IMR-90 (cell line): ENCODE data around the gene HDHD2. TPM values are rescaled to one million over a fixed set of nuclear protein-coding genes. Genes with fewer than 3 reads are reported as not detected.

Source experiments
- ATAC-seq: fragments of 200-7000 bp; cut with Tn5 transposase; 2 replicates; pipeline ENCODE4 v1.9.1; 2020; ENCODE audit warnings: low read depth, mild to moderate bottlenecking, moderate library complexity
- BruUV-seq: library from RNA; stranded (reverse); fragments of 400-500 nt; replicated peaks from 2 replicates; lab custom pipeline; 2021; lab: Mats Ljungman, UMichigan
- CTCF ChIA-PET: fragments of 300-600 bp; formaldehyde crosslinking; extraction: SDS; loops from one replicate; lab custom pipeline; 2021; ENCODE audit warnings: antibody characterized with exemption; lab: Yijun Ruan, JAX
- POLR2A ChIA-PET: fragments of 300-600 bp; sonication (Branson Sonifier 250); formaldehyde crosslinking; loops from one replicate; lab custom pipeline; 2022; ENCODE audit warnings: antibody characterized with exemption; ENCODE audit not compliant: unreplicated experiment; lab: Charles Lee
- DNase-seq: peaks from one replicate; pipeline ENCODE4 v3.0.0; 2013
- H2AFZ ChIP-seq: replicated peaks from 2 replicates; pipeline ENCODE3; 2013; ENCODE audit warnings: low read length, mild to moderate bottlenecking; ENCODE audit not compliant: poor library complexity
- H2AK5ac ChIP-seq: 2 replicates; pipeline ENCODE4 v1.6.1; 2013; ENCODE audit warnings: low read depth, low read length, inconsistent platforms
- H2AK9ac ChIP-seq: replicated peaks from 2 replicates; pipeline ENCODE3; 2013; ENCODE audit warnings: mild to moderate bottlenecking, low read depth, low read length, moderate library complexity; ENCODE audit not compliant: poor library complexity
- H2BK120ac ChIP-seq: 2 replicates; pipeline ENCODE4 v1.6.1; 2013; ENCODE audit warnings: low read depth, low read length, inconsistent platforms
- H2BK15ac ChIP-seq: 3 replicates; pipeline ENCODE4 v1.6.1; 2013; ENCODE audit warnings: low read depth, low read length, inconsistent platforms
- H2BK20ac ChIP-seq: 2 replicates; pipeline ENCODE4 v1.6.1; 2013; ENCODE audit warnings: low read depth, mild to moderate bottlenecking, inconsistent platforms, low read length, moderate library complexity
- H2BK5ac ChIP-seq: 2 replicates; pipeline ENCODE4 v1.6.1; 2013; ENCODE audit warnings: mild to moderate bottlenecking, low read depth, low read length, inconsistent platforms; ENCODE audit not compliant: poor library complexity, severe bottlenecking
- H3K14ac ChIP-seq: replicated peaks from 2 replicates; pipeline ENCODE4 v1.6.1; 2013; ENCODE audit warnings: low read depth, low read length, inconsistent platforms
- H3K18ac ChIP-seq: 2 replicates; pipeline ENCODE4 v1.6.1; 2013; ENCODE audit warnings: low read depth, low read length, control low read depth
- H3K23ac ChIP-seq: 2 replicates; pipeline ENCODE4 v1.6.1; 2013; ENCODE audit warnings: low read depth, low read length, inconsistent platforms
- H3K27ac ChIP-seq: 2 replicates; pipeline ENCODE4 v1.5.1; 2013; ENCODE audit warnings: mild to moderate bottlenecking, control low read depth, low read length; ENCODE audit not compliant: insufficient read depth
- H3K27me3 ChIP-seq: 2 replicates; pipeline ENCODE4 v1.6.1; 2013; ENCODE audit warnings: low read length; ENCODE audit not compliant: control insufficient read depth, insufficient read depth
- H3K36me3 ChIP-seq: 2 replicates; pipeline ENCODE4 v1.6.1; 2013; ENCODE audit warnings: low read length, mixed read lengths; ENCODE audit not compliant: control insufficient read depth, insufficient read depth
- H3K4ac ChIP-seq: 2 replicates; pipeline ENCODE4 v1.6.1; 2013; ENCODE audit warnings: low read depth, low read length, inconsistent platforms
- H3K4me1 ChIP-seq: 2 replicates; pipeline ENCODE4 v1.6.1; 2013; ENCODE audit warnings: low read length, mixed read lengths; ENCODE audit not compliant: control insufficient read depth, insufficient read depth
- H3K4me2 ChIP-seq: 2 replicates; pipeline ENCODE4 v1.6.1; 2013; ENCODE audit warnings: low read depth, mild to moderate bottlenecking, control low read depth, low read length, moderate library complexity
- H3K4me3 ChIP-seq: 2 replicates; pipeline ENCODE4 v1.5.1; 2013; ENCODE audit warnings: low read depth, mild to moderate bottlenecking, control low read depth, low read length, moderate library complexity; ENCODE audit not compliant: insufficient read depth
- H3K56ac ChIP-seq: 2 replicates; pipeline ENCODE4 v1.6.1; 2013; ENCODE audit warnings: low read length, inconsistent platforms; ENCODE audit not compliant: insufficient read depth; ENCODE audit errors: extremely low read depth
- H3K79me1 ChIP-seq, 2 experiments: 2 replicates each; pipeline ENCODE4 v1.6.1; 2013; ENCODE audit warnings: low read length in 2 of 2, inconsistent platforms in 1 of 2, low read depth in 1 of 2
- H3K9ac ChIP-seq: 2 replicates; pipeline ENCODE4 v1.6.1; 2013; ENCODE audit warnings: low read depth, low read length, control low read depth
- H3K9me1 ChIP-seq: 2 replicates; pipeline ENCODE4 v1.6.1; 2013; ENCODE audit warnings: low read length, inconsistent platforms; ENCODE audit not compliant: insufficient read depth
- H3K9me3 ChIP-seq: 2 replicates; pipeline ENCODE4 v1.6.1; 2013; ENCODE audit warnings: low read length; ENCODE audit not compliant: control insufficient read depth, insufficient read depth
- H4K20me1 ChIP-seq: 2 replicates; pipeline ENCODE4 v1.6.1; 2013; ENCODE audit warnings: low read length, inconsistent platforms; ENCODE audit not compliant: insufficient read depth
- H4K5ac ChIP-seq: 2 replicates; pipeline ENCODE4 v1.6.1; 2013; ENCODE audit warnings: mild to moderate bottlenecking, low read depth, low read length, control low read depth
- H4K8ac ChIP-seq, 2 experiments: 2 replicates each; pipeline ENCODE4 v1.6.1; 2013; ENCODE audit warnings: low read depth in 2 of 2, low read length in 2 of 2, control low read depth in 1 of 2, inconsistent platforms in 1 of 2
- H4K91ac ChIP-seq: 2 replicates; pipeline ENCODE4 v1.6.1; 2013; ENCODE audit warnings: low read depth, low read length, inconsistent platforms; ENCODE audit not compliant: insufficient read depth
- CEBPB ChIP-seq: IDR thresholded peaks from 2 replicates; pipeline ENCODE4 v1.6.1; 2012; ENCODE audit warnings: low read depth, low read length, improper control_type of control experiment
- MAFK ChIP-seq: IDR thresholded peaks from 2 replicates; pipeline ENCODE4 v1.6.1; 2012; ENCODE audit warnings: low read depth, low read length, improper control_type of control experiment
- MXI1 ChIP-seq: IDR thresholded peaks from 2 replicates; pipeline ENCODE4 v1.6.1; 2012; ENCODE audit warnings: low read depth, mild to moderate bottlenecking, low read length, moderate library complexity, borderline replicate concordance
- POLR2A ChIP-seq: IDR thresholded peaks from 2 replicates; pipeline ENCODE4 v1.6.1; 2012; ENCODE audit warnings: mild to moderate bottlenecking, low read depth, low read length
- RFX5 ChIP-seq: IDR thresholded peaks from 2 replicates; pipeline ENCODE4 v1.8.0; 2012; ENCODE audit warnings: low read depth, mild to moderate bottlenecking, low read length, moderate library complexity
- WGBS, 2 experiments: methylation state at CpG; one replicate each; pipeline versions ENCODE4 v1.1.5 to v1.1.7; 2013; ENCODE audit warnings: missing lambda C conversion rate in 2 of 2; ENCODE audit not compliant: insufficient read length in 1 of 2; ENCODE audit errors: extremely low coverage in 2 of 2; 5-methylcytosine and 5-hydroxymethylcytosine counted together
- dilution Hi-C: fragments of 300-500 bp; cut with HindIII; formaldehyde crosslinking; loops from one replicate; pipeline ENCODE4 v1.14.3; 2018; ENCODE audit warnings: low sequenced_read_pairs; ENCODE audit not compliant: unreplicated experiment
- in situ Hi-C: fragments of 300-500 bp; cut with MboI; formaldehyde crosslinking; loops from 3 replicates; pipeline ENCODE4 v1.14.3; 2019; ENCODE audit warnings: low sequenced_read_pairs, inconsistent platforms, mixed read lengths
- intact Hi-C: fragments of 100-400 bp; cut with micrococcal nuclease; formaldehyde crosslinking; loops from 2 replicates; pipeline ENCODE4 v1.10.0; 2022
- microRNA-seq, 2 experiments: library from miRNA; stranded (forward) in 1 of 2; unstranded in 1 of 2; fragments of 10-50 nt in 1 of 2; fragments of <30 nt in 1 of 2; gene quantifications in 1 of 2; microRNA quantifications in 1 of 2; one replicate each; pipeline versions ENCODE3 to v1.1.0; 2013 to 2020; ENCODE audit not compliant: insufficient read depth in 1 of 2, insufficient read length in 1 of 2, unreplicated experiment in 1 of 2
- polyA plus RNA-seq, 3 experiments: library from polyadenylated mRNA; depleted of rRNA; stranded (reverse); fragments of >200 nt; gene quantifications; 2 replicates each; pipeline ENCODE4 v1.2.3, GENCODE V29; 2012; ENCODE audit warnings: low replicate concordance in 1 of 3
- small RNA-seq, 5 experiments: library from RNA; depleted of rRNA; stranded (forward); fragments of <200 nt; gene quantifications; one replicate each; pipeline ENCODE3, GENCODE V24; 2012
- total RNA-seq: library from RNA; depleted of rRNA; stranded (reverse); fragments of >200 nt; gene quantifications from 2 replicates; pipeline ENCODE4 v1.2.3, GENCODE V29; 2012; rRNA removed
- TF ChIP-seq, protein P1 (sequence below): conservative IDR thresholded peaks from 2 replicates; pipeline ENCODE4 v1.5.1; 2012; ENCODE audit warnings: mild to moderate bottlenecking, low read depth, low read length, improper control_type of control experiment
- TF ChIP-seq, protein P2 (sequence below): fragments of 150-350 bp; IDR thresholded peaks from 2 replicates; pipeline ENCODE4 v1.6.1; 2016; ENCODE audit warnings: low read depth, mild to moderate bottlenecking, low read length, moderate library complexity, borderline replicate concordance

Gene HDHD2
- total and polyA plus RNA-seq, 2 of the 4 experiments (the other 2 are of a cell fraction), result 7.2 to 18.6 TPM

DNA sequence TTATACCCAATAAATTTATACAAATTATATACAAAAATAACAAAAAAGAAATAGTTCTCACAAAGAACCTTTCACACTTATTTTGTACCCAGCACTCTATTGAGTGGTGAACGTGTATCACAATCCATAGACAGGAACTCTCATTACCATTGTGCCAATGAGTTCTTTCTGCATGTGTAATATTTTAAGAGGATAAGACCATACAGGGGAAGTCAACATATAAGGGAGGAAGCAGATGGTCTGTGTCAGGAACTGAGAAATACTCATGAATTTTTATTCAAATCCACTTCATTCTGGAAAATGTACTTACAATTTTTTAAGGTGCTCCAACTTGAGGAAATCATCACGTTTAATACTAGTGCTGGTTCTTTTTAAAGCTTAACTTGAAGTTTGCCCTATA, 87.8 kb downstream of the HDHD2 start:
- no peak overlapping the region for H3K14ac ChIP-seq
- H3K4ac ChIP-seq, result no peak overlapping the region
- WGBS, 2 experiments, result no CpG with 5 or more reads among the region's 2 CpGs
- no peak overlapping the region for H2BK120ac ChIP-seq
- no peaks in the 10 kb centered on the region for H3K79me1 ChIP-seq
- no peaks in the 10 kb centered on the region for H3K9me3 ChIP-seq
- ChIA-PET POLR2A (no interaction called here), CTCF (no interaction called here)
- DNase-seq (no peak), ATAC-seq (no peak)
- no peaks in the 10 kb centered on the region for H3K27me3 ChIP-seq
- no peak for TF ChIP-seq RFX5
- TF ChIP-seq, protein P1, sequence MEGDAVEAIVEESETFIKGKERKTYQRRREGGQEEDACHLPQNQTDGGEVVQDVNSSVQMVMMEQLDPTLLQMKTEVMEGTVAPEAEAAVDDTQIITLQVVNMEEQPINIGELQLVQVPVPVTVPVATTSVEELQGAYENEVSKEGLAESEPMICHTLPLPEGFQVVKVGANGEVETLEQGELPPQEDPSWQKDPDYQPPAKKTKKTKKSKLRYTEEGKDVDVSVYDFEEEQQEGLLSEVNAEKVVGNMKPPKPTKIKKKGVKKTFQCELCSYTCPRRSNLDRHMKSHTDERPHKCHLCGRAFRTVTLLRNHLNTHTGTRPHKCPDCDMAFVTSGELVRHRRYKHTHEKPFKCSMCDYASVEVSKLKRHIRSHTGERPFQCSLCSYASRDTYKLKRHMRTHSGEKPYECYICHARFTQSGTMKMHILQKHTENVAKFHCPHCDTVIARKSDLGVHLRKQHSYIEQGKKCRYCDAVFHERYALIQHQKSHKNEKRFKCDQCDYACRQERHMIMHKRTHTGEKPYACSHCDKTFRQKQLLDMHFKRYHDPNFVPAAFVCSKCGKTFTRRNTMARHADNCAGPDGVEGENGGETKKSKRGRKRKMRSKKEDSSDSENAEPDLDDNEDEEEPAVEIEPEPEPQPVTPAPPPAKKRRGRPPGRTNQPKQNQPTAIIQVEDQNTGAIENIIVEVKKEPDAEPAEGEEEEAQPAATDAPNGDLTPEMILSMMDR, result no peak
- TF ChIP-seq, protein P2, sequence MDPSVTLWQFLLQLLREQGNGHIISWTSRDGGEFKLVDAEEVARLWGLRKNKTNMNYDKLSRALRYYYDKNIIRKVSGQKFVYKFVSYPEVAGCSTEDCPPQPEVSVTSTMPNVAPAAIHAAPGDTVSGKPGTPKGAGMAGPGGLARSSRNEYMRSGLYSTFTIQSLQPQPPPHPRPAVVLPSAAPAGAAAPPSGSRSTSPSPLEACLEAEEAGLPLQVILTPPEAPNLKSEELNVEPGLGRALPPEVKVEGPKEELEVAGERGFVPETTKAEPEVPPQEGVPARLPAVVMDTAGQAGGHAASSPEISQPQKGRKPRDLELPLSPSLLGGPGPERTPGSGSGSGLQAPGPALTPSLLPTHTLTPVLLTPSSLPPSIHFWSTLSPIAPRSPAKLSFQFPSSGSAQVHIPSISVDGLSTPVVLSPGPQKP, result no peak
- TF ChIP-seq CEBPB, result no peak
- no peak for TF ChIP-seq MXI1
- TF ChIP-seq POLR2A, result no peak
- no peak for TF ChIP-seq MAFK
- no peak overlapping the region for H3K18ac ChIP-seq
- H3K27ac ChIP-seq, result no peak overlapping the region
- H2BK20ac ChIP-seq, result no peak overlapping the region
- H2AK9ac ChIP-seq, result no peak overlapping the region
- no peak overlapping the region for H2AFZ ChIP-seq
- H3K9ac ChIP-seq, result no peak overlapping the region
- no peaks in the 10 kb centered on the region for H4K20me1 ChIP-seq
- in situ Hi-C loops, result no loop called here
- H3K23ac ChIP-seq, result no peak overlapping the region
- H3K4me3 ChIP-seq, result no peak overlapping the region
- intact Hi-C loops, result no loop called here
- H4K5ac ChIP-seq, result no peak overlapping the region
- no peak overlapping the region for H3K4me2 ChIP-seq
- H4K91ac ChIP-seq, result no peak overlapping the region
- no peaks in the 10 kb centered on the region for H3K36me3 ChIP-seq
- no peak overlapping the region for H4K8ac ChIP-seq
- H3K56ac ChIP-seq, result no peak overlapping the region
- H2AK5ac ChIP-seq, result no peak overlapping the region
- no peaks in the 10 kb centered on the region for H3K9me1 ChIP-seq
- dilution Hi-C loops, result no loop called here
- no peaks in the 10 kb centered on the region for H3K4me1 ChIP-seq
- no peak overlapping the region for H2BK5ac ChIP-seq
- H2BK15ac ChIP-seq, result no peak overlapping the region
- BruUV-seq, result no TSS peak

Small RNAs within 50 kb of the gene (microRNA-seq; reads per million reads assigned to microRNA genes)
- not detected for gene AC012254.4 (ENCODE audit: insufficient read depth, insufficient read length)

Small RNAs within 50 kb of the gene (small RNA-seq; reads per million reads assigned to genes)
- gene AC012254.4, result 0 reads per million in 5 experiments

Other genes starting within 250 kb of the HDHD2 start
- 25.3 and 28.9 TPM in 2 replicates for gene PIAS2, start 233.0 kb downstream of the HDHD2 start, total RNA-seq
- 11.7 and 15.1 TPM in 2 replicates for gene PIAS2, start 233.0 kb downstream of the HDHD2 start, polyA plus RNA-seq (2012; rRNA removed)
- gene KATNAL2, start 232.9 kb downstream of the HDHD2 start, total RNA-seq, result 0.90 and 1.4 TPM in 2 replicates
- gene KATNAL2, start 232.9 kb downstream of the HDHD2 start, polyA plus RNA-seq (2012; rRNA removed), result 1.4 and 2.3 TPM in 2 replicates
- gene ELOA2, start 114.9 kb downstream of the HDHD2 start, total RNA-seq, result not detected in 2 replicates
- gene ELOA2, start 114.9 kb downstream of the HDHD2 start, polyA plus RNA-seq (2012; rRNA removed), result not detected in 2 replicates
- 7.0 and 19.7 TPM in 2 replicates for gene IER3IP1, start 25.9 kb upstream of the HDHD2 start, total RNA-seq
- 10.9 and 11.7 TPM in 2 replicates for gene IER3IP1, start 25.9 kb upstream of the HDHD2 start, polyA plus RNA-seq (2012; rRNA removed)
- gene SKOR2, start 101.2 kb upstream of the HDHD2 start, total RNA-seq, result not detected in 2 replicates
- gene SKOR2, start 101.2 kb upstream of the HDHD2 start, polyA plus RNA-seq (2012; rRNA removed), result not detected in 2 replicates